Renal cortical epithelial cell (primary cell): ENCODE measurements around the gene SCAANT1. TPM values are rescaled to one million over a fixed set of nuclear protein-coding genes. Genes with fewer than 3 reads are reported as not detected.

Experiments
- DNase-seq: peaks from one replicate; pipeline ENCODE4 v3.0.0-alpha.2; 2011; ENCODE audit warnings: low read depth
- total RNA-seq: library from RNA; depleted of rRNA; stranded (reverse); fragments of >200 nt; gene quantifications from 2 replicates; pipeline ENCODE4 v1.2.3, GENCODE V29; 2014

Gene SCAANT1
- total RNA-seq, 1 donor from 2014 or later, result not detected

- no peak for DNase-seq
These were observed 47.9 kb downstream of the SCAANT1 start for GRCh38 chr3:63864008-63864964.

GRCh38 chr3:63863150-63864007 is 48.8 kb downstream of the SCAANT1 start, which contains the start of the genes ATXN7 and THOC7:
Gene ATXN7 (plus strand): TSS chr3:63863867. CDS start chr3:63912599, 48,732 bp downstream.
Gene THOC7 (minus strand): TSS chr3:63863805. CDS start chr3:63863790, 15 bp downstream.
- no peak for DNase-seq

- no peak for DNase-seq
These were observed 49.4 kb downstream of the SCAANT1 start for GRCh38 chr3:63862804-63863149.

Other genes with a start within 250 kb of the SCAANT1 start
- gene C3orf49, start 93.1 kb downstream of the SCAANT1 start, total RNA-seq, result not detected in 2 replicates
- gene THOC7, start 48.6 kb downstream of the SCAANT1 start, total RNA-seq, result 68.6 and 103 TPM in 2 replicates
- 8.2 and 14.5 TPM in 2 replicates for gene ATXN7, start 48.5 kb downstream of the SCAANT1 start, total RNA-seq
- gene PSMD6, start 111.1 kb upstream of the SCAANT1 start, total RNA-seq, result 113 and 124 TPM in 2 replicates